ENCODE results near the gene CGNL1.

CGNL1 gene

GRCh38 chr15:57542505-57542817, 166.2 kb downstream of the CGNL1 start:
- no peak for DNase-seq (ENCODE audit: low spot score)
- TF ChIP-seq CTCF (IDR thresholded peaks at IDR 0.05; ENCODE audit: borderline replicate concordance, control extremely low read depth, extremely low read depth, insufficient read depth, missing control alignments): no peak
- in situ Hi-C loops (cut with MboI; ENCODE audit: low sequenced_read_pairs, unreplicated experiment): loop anchor here (25.0 kb wide), 1 partner anchor 1055 kb away; no protein-coding TSS in a partner anchor

GRCh38 chr15:57544848-57545480, 168.7 kb downstream of the CGNL1 start:
- in situ Hi-C loops (cut with MboI; ENCODE audit: low sequenced_read_pairs, unreplicated experiment): loop anchor here (25.0 kb wide), 1 partner anchor 1058 kb away; no protein-coding TSS in a partner anchor
- no peak for DNase-seq (ENCODE audit: low spot score)
- TF ChIP-seq CTCF (IDR thresholded peaks at IDR 0.05; ENCODE audit: borderline replicate concordance, control extremely low read depth, extremely low read depth, insufficient read depth, missing control alignments): no peak

- in situ Hi-C loops (cut with MboI; ENCODE audit: low sequenced_read_pairs, unreplicated experiment): loop anchor here (25.0 kb wide), 1 partner anchor 1059 kb away; no protein-coding TSS in a partner anchor
- no peak for DNase-seq (ENCODE audit: low spot score)
- no peak for TF ChIP-seq CTCF (IDR thresholded peaks at IDR 0.05; ENCODE audit: borderline replicate concordance, control extremely low read depth, extremely low read depth, insufficient read depth, missing control alignments)
Measured at GRCh38 chr15:57545995-57546394, 169.7 kb downstream of the CGNL1 start.

GRCh38 chr15:57547243-57547755, 171.0 kb downstream of the CGNL1 start:
- TF ChIP-seq CTCF (IDR thresholded peaks at IDR 0.05; ENCODE audit: borderline replicate concordance, control extremely low read depth, extremely low read depth, insufficient read depth, missing control alignments): no peak
- in situ Hi-C loops (cut with MboI; ENCODE audit: low sequenced_read_pairs, unreplicated experiment): loop anchor here (25.0 kb wide), 1 partner anchor 1060 kb away; no protein-coding TSS in a partner anchor
- no peak for DNase-seq (ENCODE audit: low spot score)

- no peak for TF ChIP-seq CTCF (IDR thresholded peaks at IDR 0.05; ENCODE audit: borderline replicate concordance, control extremely low read depth, extremely low read depth, insufficient read depth, missing control alignments)
- in situ Hi-C loops (cut with MboI; ENCODE audit: low sequenced_read_pairs, unreplicated experiment): loop anchor here (25.0 kb wide), 1 partner anchor 1061 kb away; no protein-coding TSS in a partner anchor
- DNase-seq (ENCODE audit: low spot score): no peak
Measured at GRCh38 chr15:57548351-57548750, 172.0 kb downstream of the CGNL1 start.

- no peak for TF ChIP-seq CTCF (IDR thresholded peaks at IDR 0.05; ENCODE audit: borderline replicate concordance, control extremely low read depth, extremely low read depth, insufficient read depth, missing control alignments)
- no peak for DNase-seq (ENCODE audit: low spot score)
- in situ Hi-C loops (cut with MboI; ENCODE audit: low sequenced_read_pairs, unreplicated experiment): loop anchor here (25.0 kb wide), 1 partner anchor 1062 kb away; no protein-coding TSS in a partner anchor
Measured at GRCh38 chr15:57548835-57549234, 172.5 kb downstream of the CGNL1 start.
